GM18517 (cell line): ENCODE data around the gene KIF1A.

ENCODE experiments used
- ATAC-seq: cut with Tn5 transposase; IDR thresholded peaks from one replicate; pipeline ENCODE4 v1.9.1; 2021; ENCODE audit warnings: mild to moderate bottlenecking, moderate library complexity; ENCODE audit not compliant: unreplicated experiment

KIF1A gene

GRCh38 chr2:240806006-240806405 is 14.0 kb downstream of the KIF1A start:
- no peak for ATAC-seq

GRCh38 chr2:240803191-240803590 is 16.8 kb downstream of the KIF1A start:
- ATAC-seq: no peak

GRCh38 chr2:240799033-240799820 is 20.8 kb downstream of the KIF1A start:
- no peak for ATAC-seq

- ATAC-seq: no peak
Observed at GRCh38 chr2:240798327-240798905, 21.6 kb downstream of the KIF1A start.

GRCh38 chr2:240797914-240798313 is 22.1 kb downstream of the KIF1A start:
- no peak for ATAC-seq

- no peak for ATAC-seq
Observed at GRCh38 chr2:240797500-240797895, 22.5 kb downstream of the KIF1A start.

- no peak for ATAC-seq
Observed at GRCh38 chr2:240796543-240797499, 23.2 kb downstream of the KIF1A start.

GRCh38 chr2:240795916-240796510 is 24.0 kb downstream of the KIF1A start:
- ATAC-seq: no peak

- ATAC-seq: no peak
Observed at GRCh38 chr2:240795454-240795853, 24.6 kb downstream of the KIF1A start.

- ATAC-seq: no peak
Observed at GRCh38 chr2:240794178-240794721, 25.8 kb downstream of the KIF1A start.

GRCh38 chr2:240793313-240794177 is 26.5 kb downstream of the KIF1A start:
- no peak for ATAC-seq

- ATAC-seq: no peak
Observed at GRCh38 chr2:240792629-240793312, 27.2 kb downstream of the KIF1A start.

- ATAC-seq: no peak
Observed at GRCh38 chr2:240791821-240792628, 28.0 kb downstream of the KIF1A start.

GRCh38 chr2:240791221-240791800 is 28.7 kb downstream of the KIF1A start:
- ATAC-seq: no peak

GRCh38 chr2:240790370-240791220 is 29.4 kb downstream of the KIF1A start:
- no peak for ATAC-seq

- ATAC-seq: no peak
Observed at GRCh38 chr2:240789501-240790369, 30.3 kb downstream of the KIF1A start.
